NCI-H82 treated with DMSO at 0.1 percent for 48 hours (cell line): ENCODE results near the gene DCXR.

Experiments
- DNase-seq: peaks from one replicate; lab custom pipeline; 2025; ENCODE audit not compliant: unreplicated experiment; lab: John Stamatoyannopoulos, UW

Gene DCXR

GRCh38 chr17:82037092-82037888 is at the start of gene DCXR:
Gene DCXR, minus strand, starts transcription at chr17:82037697. Its CDS starts 15 bp downstream, at chr17:82037682.
- peak; percentile 96 for DNase-seq

DNA sequence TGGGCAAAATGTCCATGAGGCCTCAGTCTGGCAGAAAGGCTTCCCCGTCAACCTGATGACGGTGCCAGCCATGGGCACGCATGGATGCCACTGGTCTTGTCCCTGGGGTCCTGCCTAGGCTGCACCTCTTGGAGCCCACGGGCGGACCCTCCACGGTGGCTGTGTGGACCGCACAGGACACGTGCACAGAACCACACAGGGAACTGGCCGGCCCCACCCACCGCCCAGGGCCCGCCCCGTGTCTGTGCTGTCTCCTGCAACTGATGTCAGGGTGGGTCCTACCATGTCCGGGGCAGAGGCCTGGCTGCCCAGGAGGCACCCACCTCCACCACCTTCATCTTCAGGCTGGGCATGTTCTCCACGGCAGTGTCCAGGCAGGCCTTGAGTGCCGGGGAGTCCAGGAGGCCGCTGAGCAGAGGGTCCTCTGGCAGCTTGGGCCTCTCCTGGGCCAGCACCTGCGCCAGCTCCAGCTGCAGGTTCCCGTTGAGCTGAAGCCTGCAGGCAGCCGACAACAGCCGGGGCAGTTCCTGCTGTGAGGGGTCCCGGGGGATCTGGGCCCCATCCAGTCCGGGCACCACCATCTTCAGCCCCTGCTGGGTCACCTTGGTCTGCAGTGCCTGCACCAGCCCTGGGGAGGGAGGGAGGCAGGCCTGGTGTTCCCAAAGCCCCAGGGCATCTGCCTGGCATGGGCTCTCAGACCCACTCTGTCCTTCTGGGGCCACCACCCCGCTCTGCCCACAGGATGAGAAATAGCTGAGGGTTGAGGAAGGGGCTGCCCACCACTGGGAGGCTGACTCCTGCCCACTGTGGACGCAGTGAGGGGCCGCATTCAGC is 48.7 kb upstream of the DCXR start:
- DNase-seq = no peak

DNA sequence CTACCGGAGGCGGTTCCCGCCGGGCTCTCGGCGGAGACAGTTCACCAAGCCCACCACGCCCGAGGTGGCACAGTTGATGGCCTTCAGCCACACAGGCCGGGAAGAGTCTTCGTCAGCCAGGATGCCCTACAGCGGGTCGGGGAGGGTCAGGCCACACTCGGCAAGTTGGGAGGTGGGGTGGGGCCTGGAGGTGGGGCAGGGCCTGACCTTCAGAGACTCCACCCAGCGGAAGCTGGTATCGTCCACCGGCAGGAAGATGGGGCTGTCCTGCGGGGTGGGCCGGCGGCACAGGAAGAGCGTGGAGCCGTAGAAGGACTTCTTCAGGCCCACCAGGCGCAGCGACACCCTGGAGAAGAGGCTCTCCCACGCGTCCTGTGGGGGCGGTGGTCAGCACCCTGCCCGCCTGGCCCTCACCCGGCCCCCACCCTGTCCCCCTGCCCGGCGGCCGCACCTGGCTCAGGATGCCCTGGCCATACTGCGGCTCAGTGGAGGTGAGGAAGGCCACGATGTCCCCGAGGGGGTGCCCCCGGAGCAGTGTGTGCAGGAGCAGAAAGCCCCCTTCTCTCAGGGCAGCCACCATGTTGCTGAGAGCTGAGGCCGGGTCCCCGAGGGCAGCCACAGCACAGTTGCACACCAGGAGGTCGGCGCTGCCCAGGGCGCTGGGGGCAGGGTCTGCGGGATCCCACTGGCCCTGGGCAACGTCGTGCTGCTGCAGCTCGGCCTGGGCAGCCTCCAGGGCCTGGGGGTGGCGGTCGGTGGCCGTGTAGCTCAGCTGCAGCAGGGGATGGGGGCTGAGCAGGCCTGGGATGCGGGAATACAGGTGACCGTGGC is 47.7 kb upstream of the DCXR start:
- no peak for DNase-seq

GRCh38 chr17:82084373-82085030 is 47.0 kb upstream of the DCXR start:
- no peak for DNase-seq

GRCh38 chr17:82083533-82084359 is 46.2 kb upstream of the DCXR start:
- no peak for DNase-seq

DNA sequence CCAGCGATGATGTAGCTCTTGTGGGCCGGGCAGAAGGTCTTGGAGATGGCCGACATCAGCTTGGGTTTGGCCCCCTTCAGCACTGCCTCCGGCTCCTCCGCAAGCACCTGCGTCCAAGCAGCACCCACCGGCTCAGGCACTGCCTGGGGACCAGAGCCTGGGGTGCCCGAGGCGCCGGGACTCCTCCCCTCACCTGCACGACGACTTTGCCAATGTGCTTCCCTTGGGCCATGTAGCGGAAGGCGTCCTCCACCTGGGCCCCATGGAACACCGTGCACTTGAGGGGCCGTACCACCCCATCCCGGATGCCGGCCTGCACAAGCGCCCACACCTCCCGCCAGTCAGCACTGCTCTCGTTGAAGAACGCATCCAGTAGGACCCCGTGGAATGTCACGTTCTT is 45.5 kb upstream of the DCXR start:
- no peak for DNase-seq

- DNase-seq = no peak
Measured at GRCh38 chr17:82082456-82082855, 45.0 kb upstream of the DCXR start.

- DNase-seq = no peak
Measured at GRCh38 chr17:82081966-82082365, 44.5 kb upstream of the DCXR start.

DNA sequence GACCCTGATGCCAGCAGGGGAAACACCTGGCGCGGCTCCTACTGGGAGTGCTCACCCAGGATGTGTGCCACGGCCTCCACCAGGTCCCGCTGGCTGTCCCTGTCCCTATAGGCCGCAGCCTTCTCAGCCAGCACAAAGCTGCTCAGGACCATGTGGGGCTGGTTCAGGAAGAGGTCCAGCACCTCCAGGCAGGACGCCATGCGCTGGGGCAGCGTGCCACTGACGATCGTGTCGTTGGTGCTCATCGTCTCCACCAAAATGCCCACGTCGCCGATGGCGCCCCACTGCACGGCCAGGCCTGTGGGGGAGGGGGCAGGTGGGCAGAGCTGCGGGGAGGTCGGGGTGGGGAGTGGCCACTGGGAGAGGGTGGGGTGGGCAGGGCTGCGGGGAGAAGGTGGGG is 44.0 kb upstream of the DCXR start:
- no peak for DNase-seq

GRCh38 chr17:82080789-82081464 is 43.4 kb upstream of the DCXR start:
- no peak for DNase-seq

- DNase-seq = no peak
Measured at GRCh38 chr17:82080048-82080788, 42.7 kb upstream of the DCXR start.

GRCh38 chr17:82079001-82079677 is 41.6 kb upstream of the DCXR start:
- DNase-seq = no peak

- DNase-seq = no peak
Measured at GRCh38 chr17:82078433-82078832, 40.9 kb upstream of the DCXR start.

GRCh38 chr17:82077617-82078358 is 40.3 kb upstream of the DCXR start:
- no peak for DNase-seq

GRCh38 chr17:82076785-82077591 is 39.5 kb upstream of the DCXR start:
- DNase-seq = no peak

DNA sequence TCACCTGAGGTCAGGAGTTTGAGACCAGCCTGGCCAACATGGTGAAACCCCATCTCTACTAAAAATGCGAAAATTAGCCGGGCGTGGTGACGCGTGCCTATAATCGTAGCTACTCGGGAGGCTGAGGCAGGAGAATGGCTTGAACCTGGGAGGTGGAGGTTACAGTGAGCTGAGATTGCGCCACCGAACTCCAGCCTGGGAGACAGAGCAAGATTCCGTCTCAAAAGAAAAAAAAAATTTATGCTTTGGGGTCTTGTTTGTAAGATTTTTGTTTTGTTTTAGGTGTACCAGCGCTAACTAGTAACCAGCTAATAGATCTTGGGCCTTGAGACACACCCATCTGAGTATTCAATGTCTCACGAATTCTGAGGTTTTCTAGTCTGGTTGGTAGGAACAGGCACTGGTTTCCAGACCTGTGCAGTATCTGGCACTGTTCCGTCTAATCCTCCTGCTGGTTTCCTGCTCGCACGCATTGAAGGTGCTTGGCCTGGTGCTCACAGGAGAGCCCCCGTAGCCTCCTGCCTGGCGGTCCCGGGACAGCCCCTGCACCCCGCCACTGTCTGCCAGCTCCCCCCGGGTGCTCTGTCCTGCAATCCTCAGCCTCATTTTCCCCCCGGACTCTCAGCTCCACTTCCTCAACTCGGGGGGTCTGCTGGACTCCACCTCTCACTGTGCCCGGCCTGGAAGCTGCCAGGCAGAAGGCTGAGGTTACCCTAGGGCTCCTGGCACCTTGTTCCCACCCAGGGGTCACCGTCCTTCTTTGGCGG is 38.7 kb upstream of the DCXR start:
- no peak for DNase-seq
